Fibroblast of mammary gland (primary cell): ENCODE results near the gene SMLR1.

Source experiments
- DNase-seq: peaks from one replicate; pipeline ENCODE4 v3.0.0-alpha.2; 2010; ENCODE audit warnings: low read depth
- H3K4me3 ChIP-seq: 2 replicates; pipeline ENCODE4 v1.5.1; 2011; ENCODE audit warnings: low read depth, mild to moderate bottlenecking, low read length, moderate library complexity; ENCODE audit not compliant: control insufficient read depth
- CTCF ChIP-seq: conservative IDR thresholded peaks from 2 replicates; pipeline ENCODE4 v1.5.1; 2011; ENCODE audit warnings: low read depth, low read length, inconsistent platforms; ENCODE audit not compliant: control insufficient read depth, insufficient read depth

SMLR1 gene

GRCh38 chr6:130825772-130826441 lies 1.3 kb upstream of the SMLR1 start:
- no peak for TF ChIP-seq CTCF
- H3K4me3 ChIP-seq: no peak overlapping the region
- no peak for DNase-seq

- no peak for DNase-seq
- no peak overlapping the region for H3K4me3 ChIP-seq
- no peak for TF ChIP-seq CTCF
Observed at GRCh38 chr6:130826442-130827246, 562 bp upstream of the SMLR1 start.

- DNase-seq: no peak
Observed at GRCh38 chr6:130829333-130829910, 2.2 kb downstream of the SMLR1 start.

DNA sequence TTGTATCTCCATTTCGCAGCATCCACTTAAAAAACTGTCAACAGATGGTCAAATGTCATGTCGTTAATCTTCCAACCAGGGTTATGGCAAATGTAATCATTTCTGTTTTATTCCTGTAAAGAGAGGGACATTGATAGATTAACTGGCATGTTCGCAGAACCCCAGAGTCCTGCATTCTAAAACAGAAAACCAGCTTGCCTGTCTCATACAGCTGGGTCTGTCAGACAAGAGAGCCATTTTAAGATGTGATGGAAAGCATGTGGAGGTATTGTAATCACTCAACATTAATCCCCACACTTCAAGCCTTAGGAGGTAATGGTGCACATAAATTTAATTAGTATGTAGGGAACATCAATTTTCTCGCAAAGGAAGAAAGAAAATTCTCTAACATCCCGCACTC lies 4.4 kb downstream of the SMLR1 start:
- no peak for DNase-seq
- no peak for TF ChIP-seq CTCF
- no peak overlapping the region for H3K4me3 ChIP-seq

More at GRCh38 chr6:130829333-130829910, 2.2 kb downstream of the SMLR1 start:
- no peak overlapping the region for H3K4me3 ChIP-seq
- no peak for TF ChIP-seq CTCF

DNA sequence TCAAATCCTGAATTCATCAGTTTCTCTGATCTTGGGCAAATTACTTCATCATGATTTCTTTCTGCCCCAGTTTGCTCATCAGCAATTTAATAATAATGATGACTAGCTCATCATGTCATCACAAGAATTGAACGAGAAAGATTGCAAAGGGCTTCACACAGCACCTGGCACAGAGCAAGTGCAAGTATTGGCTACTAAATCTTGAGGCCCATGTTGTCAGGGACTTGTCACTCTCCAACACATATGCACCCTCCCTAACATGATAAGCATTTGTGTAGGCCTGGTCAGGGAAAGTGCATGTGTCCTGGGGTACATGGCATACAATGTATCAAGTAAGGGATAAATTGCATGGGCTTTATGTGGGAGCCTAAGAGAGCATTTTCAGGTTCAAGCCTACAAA lies 6.4 kb downstream of the SMLR1 start:
- no peak for DNase-seq
- no peak for TF ChIP-seq CTCF
- H3K4me3 ChIP-seq: no peak overlapping the region

DNA sequence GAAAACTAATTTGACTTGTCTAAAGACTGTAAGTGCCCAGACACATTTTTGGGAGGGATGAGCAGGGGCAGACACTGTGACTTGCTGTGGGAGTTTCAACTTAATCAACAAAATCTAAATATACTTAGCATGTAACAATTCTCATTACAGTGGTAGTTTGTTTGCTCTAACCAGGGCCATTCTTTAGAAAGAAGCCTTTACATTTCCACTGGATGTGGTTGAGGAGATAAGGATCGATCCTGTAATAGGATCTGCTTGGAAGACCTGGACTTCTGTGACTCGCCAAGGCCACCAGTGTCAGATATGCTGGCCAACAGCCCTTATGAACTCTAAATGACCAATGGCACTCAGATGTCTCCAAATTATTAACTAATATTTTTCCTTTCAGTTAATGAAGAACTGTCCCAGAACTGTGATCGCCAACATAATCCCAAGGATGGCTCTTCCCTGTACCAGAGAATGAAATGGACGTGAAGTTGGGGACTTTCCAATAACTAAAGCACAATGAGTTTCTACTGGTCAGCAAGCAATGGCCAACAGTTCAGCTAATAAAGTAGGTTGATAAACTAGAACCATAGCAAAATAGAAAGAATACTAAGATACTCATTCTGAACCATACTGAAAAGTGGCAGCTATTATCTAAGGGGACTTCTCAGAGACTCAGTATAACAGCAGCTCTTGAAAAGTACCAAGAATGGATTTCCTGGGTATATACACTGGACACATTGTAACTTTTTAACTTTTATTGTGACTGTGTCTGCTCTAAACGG lies 7.5 kb downstream of the SMLR1 start:
- no peak for TF ChIP-seq CTCF
- no peak for DNase-seq
- no peak overlapping the region for H3K4me3 ChIP-seq
